Epidermal melanocyte (primary cell): ENCODE measurements around the gene CC2D2B.
"Not testable (repeated sequence)": the region's sequence is repeated elsewhere in the genome, so short reads cannot be mapped to it uniquely, and the experiment has no call there.

Source experiments
- DNase-seq: peaks from one replicate; pipeline ENCODE4 v3.0.0; 2011; ENCODE audit warnings: low spot score; ENCODE audit not compliant: insufficient read length

Gene CC2D2B

GRCh38 chr10:96021332-96021731, 113.6 kb downstream of the CC2D2B start:
- no peak for DNase-seq

GRCh38 chr10:96022739-96023138, 115.0 kb downstream of the CC2D2B start:
- no peak for DNase-seq

GRCh38 chr10:96023168-96023567, 115.4 kb downstream of the CC2D2B start:
- DNase-seq, result no peak

- no peak for DNase-seq
Observed at GRCh38 chr10:96025566-96025965, 117.8 kb downstream of the CC2D2B start.

- DNase-seq, result no peak
Observed at GRCh38 chr10:96034625-96035024, 126.8 kb downstream of the CC2D2B start.

GRCh38 chr10:96038476-96039387, 131.0 kb downstream of the CC2D2B start:
- no peak for DNase-seq

- no peak for DNase-seq
Observed at GRCh38 chr10:96041146-96041545, 133.4 kb downstream of the CC2D2B start.

GRCh38 chr10:96043033-96043892, 135.5 kb downstream of the CC2D2B start, which contains the start of gene CCNJ:
TSS of gene CCNJ (plus strand) at chr10:96043583. CDS start at chr10:96044394, 811 bp downstream.
- DNase-seq, result peak; percentile 92

- DNase-seq, result peak; percentile 37
Observed at GRCh38 chr10:96043893-96044715, 136.3 kb downstream of the CC2D2B start.

GRCh38 chr10:96044736-96045135, 137.0 kb downstream of the CC2D2B start:
- no peak for DNase-seq

- DNase-seq, result no peak
Observed at GRCh38 chr10:96046546-96046945, 138.8 kb downstream of the CC2D2B start.

- no peak for DNase-seq
Observed at GRCh38 chr10:96047004-96047649, 139.4 kb downstream of the CC2D2B start.

- not testable (repeated sequence) for DNase-seq
Observed at GRCh38 chr10:96047925-96048324, 140.2 kb downstream of the CC2D2B start.

- DNase-seq, result no peak
Observed at GRCh38 chr10:96049340-96049739, 141.6 kb downstream of the CC2D2B start.

GRCh38 chr10:96053985-96054384, 146.2 kb downstream of the CC2D2B start:
- no peak for DNase-seq

- DNase-seq, result no peak
Observed at GRCh38 chr10:96056787-96057186, 149.0 kb downstream of the CC2D2B start.

- DNase-seq, result no peak
Observed at GRCh38 chr10:96061232-96061631, 153.5 kb downstream of the CC2D2B start.

GRCh38 chr10:96072674-96073073, 164.9 kb downstream of the CC2D2B start:
- no peak for DNase-seq

- DNase-seq, result no peak
Observed at GRCh38 chr10:96073722-96074121, 165.9 kb downstream of the CC2D2B start.

- no peak for DNase-seq
Observed at GRCh38 chr10:96074776-96075175, 167.0 kb downstream of the CC2D2B start.

GRCh38 chr10:96075977-96076376, 168.2 kb downstream of the CC2D2B start:
- DNase-seq, result no peak
